KBM-7 (cell line): ENCODE data around the gene SFTPA2.
"Not testable (repeated sequence)": the region's sequence is repeated elsewhere in the genome, so short reads cannot be mapped to it uniquely, and the experiment has no call there.

Experiments
- DNase-seq: peaks from one replicate; pipeline ENCODE4 v3.0.0-alpha.2; 2015
- in situ Hi-C: fragments of 300-500 bp; cut with MboI; formaldehyde crosslinking; loops from 2 replicates; pipeline ENCODE4 v1.14.3; 2020; ENCODE audit warnings: low sequenced_read_pairs, low pct_unique_long_range_greater_than_20kb, mixed read lengths

The SFTPA2 gene

DNA sequence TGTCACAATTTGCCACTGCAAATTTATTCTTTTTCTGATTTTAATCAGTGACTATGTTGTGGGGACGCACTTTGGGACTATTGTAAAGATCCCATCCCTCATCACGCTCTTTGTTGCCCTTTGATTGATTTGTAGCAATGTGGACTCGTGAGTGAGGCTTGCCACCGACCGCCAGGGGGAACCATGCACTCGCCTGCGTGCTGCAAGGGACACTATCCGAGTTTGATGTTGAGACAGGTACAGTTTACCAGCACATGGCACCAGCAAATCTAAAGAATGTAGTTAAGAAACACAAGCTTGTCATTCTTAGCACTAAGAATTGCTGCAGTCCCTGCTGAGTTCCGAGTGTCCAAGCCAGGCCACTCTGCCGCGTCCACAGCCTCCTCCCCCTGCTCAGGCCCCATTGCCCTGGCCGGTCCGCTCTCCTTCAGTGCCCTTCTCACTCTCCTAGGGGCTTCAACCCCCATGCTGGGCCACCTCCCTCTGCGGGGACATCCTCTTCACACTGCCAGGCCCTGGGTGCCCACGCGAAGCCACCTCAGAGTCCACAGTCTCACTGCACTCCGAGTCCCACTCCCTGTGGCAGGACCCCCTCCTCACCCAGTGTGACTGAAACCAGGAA, 2.0 kb upstream of the SFTPA2 start:
- DNase-seq = peak; percentile 53
- in situ Hi-C loops = no loop called here

DNA sequence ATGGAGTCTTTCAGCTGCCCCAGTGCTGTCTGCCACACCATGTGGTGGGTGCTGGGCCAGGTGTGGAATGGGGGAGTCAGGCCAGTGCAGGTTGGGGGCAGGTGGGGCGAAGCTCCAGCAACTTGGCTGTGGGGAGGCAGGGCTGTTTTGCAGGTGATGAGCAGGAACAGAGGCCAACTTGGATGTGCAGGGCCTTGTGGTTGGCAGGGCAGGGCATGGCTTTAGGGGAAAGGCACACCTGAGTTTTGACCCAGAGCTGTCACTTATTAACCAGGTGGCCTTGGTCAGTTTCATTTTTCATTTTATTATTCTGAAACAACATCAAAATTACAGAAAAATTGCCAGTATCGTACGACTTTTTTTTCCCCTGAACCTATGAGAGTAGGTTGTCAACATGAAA, 1.1 kb upstream of the SFTPA2 start:
- no peak for DNase-seq
- in situ Hi-C loops = no loop called here

DNA sequence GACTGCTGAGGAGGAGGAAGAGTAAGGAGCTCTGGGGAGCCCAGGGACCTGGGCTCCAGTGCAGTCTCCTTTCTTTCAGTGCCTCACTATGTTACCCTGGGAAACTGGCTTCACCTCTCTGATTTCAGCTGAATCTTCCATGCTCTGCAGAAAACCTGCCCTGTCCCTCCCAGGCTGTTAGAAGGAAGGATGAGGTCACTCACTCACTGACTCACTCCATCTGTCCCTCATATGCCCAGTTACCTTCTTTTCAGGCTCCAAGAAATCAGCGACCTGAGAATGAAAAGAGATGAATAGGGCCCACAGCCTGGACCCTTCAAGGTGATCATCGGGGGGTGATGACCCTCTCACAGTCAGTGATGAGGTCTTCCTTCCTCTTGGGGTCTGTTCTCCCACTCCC, 481 bp downstream of the SFTPA2 start:
- in situ Hi-C loops = no loop called here

DNA sequence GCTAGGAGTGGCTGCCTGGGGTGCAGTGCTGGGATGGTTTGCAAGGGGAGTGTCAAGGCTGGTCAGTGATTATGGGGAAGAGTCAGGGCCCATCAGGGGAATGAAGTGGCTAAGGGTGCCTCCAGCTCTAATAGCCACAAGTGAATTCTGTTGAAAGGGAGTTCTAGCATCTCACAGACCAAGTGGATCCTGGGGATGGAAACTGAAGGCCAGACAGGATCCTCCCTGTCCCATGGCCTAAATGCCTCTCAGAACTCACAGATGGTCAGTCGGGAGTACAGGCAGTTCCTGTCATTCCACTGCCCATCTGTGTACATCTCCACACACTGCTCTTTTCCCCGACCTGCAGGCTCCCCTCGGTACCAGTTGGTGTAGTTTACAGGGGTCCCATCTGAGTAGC, 3.2 kb downstream of the SFTPA2 start:
- in situ Hi-C loops, DNase-seq: not testable (repeated sequence)

More for the DNA sequence above, 481 bp downstream of the SFTPA2 start:
- DNase-seq = no peak

DNA sequence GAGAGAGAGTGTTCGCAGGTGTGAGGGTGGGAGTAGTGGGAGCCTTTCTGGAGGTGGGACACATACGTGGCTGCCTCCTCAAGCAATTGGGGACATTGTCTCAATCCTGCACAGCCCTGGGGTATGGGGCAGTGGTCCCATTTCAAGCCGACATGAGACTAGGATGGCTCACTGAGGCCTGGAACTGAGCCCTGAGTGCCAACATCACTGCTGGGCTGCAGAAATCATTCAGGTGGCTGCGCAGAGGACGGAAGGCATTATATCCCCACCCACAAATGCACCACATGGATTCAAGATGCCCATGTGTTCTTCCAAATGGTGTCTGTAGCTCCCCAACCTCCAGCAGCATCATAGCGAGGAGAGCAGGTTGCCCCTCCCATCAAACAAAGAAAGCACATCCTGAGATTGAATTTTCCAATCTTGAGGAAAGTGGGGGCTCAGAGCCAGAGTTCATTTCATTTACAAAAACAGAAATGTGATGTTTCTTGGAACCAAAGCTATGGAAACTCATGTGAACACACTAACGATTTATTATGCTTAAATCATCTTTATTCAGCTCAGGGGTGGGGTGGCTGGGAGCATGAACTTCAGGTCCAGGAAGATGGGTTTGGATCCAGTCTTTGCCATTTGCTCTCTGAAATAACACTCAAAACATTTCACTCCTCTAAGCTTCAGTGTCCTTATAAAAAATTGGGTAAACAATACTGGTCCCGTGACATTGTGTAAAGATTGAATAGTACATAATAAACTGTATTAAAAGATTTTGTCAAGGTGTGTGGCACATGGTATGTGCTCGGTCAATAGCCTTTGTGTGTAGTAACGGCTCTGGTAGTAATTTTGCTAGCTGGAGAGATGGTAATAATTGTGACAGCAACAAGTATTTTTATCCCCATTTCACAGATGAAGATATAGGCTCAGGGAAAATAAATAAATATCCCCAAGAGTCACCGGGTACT, 4.6 kb downstream of the SFTPA2 start:
- no peak for DNase-seq
- in situ Hi-C loops = no loop called here

DNA sequence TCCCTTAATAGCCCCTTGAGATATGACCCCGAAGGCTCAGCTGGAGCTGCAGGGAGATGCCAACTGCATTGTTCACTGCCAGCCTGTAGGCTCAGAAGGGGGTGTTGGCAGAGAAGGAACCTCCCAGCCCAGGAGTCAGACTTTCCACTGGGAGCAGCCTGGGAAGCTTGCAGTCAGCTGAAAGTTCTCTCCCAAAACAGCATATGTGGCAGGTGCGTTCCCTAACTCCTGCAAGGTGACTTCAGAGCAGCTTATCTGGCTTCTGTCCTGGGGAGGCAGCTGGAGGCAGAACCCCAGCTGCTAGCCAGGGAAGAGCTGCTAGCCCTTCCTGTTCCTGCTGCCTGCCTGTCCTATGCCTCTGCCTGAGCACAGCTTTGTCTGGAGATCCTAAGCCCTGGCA, 8.1 kb downstream of the SFTPA2 start:
- DNase-seq = no peak
- in situ Hi-C loops = no loop called here

DNA sequence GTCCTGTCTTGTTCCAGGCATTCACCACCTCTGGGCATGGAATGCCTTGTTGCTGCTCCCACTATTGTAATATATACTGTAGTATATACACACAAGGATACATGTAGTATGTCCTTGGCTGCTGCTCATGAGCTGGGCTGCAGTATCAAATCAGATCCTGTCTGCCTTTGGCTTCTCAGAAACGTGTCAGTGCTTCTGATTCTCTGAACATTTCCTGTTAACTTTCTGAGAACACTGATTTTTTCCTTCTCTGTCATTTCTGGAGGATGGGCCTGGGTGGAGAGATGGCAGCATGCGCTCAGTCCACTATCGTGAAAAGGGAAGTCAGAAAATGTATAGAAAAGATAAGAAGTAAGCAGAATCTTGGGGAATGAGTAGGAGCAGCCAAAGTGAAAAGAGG, 12.2 kb downstream of the SFTPA2 start:
- DNase-seq = peak; percentile 45
- in situ Hi-C loops = no loop called here

DNA sequence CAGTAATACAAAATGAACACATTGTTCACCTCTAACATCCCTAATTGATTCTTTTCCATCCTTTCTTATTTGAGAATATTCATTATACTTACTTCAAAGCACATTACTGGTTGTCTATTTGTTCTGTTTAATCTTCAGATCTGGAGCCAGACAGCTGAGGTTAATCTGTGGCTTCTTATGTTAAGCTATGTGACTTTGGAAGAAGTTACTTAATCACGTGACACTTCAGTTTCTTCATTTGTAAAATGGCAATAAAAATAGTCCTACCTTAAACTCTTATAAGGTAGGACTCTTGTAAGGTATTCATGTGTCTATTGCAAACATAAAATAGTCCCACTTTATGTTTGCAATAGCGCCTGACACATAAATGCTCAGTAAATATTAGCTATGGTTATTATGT, 13.1 kb downstream of the SFTPA2 start:
- DNase-seq, in situ Hi-C loops: not testable (repeated sequence)

DNA sequence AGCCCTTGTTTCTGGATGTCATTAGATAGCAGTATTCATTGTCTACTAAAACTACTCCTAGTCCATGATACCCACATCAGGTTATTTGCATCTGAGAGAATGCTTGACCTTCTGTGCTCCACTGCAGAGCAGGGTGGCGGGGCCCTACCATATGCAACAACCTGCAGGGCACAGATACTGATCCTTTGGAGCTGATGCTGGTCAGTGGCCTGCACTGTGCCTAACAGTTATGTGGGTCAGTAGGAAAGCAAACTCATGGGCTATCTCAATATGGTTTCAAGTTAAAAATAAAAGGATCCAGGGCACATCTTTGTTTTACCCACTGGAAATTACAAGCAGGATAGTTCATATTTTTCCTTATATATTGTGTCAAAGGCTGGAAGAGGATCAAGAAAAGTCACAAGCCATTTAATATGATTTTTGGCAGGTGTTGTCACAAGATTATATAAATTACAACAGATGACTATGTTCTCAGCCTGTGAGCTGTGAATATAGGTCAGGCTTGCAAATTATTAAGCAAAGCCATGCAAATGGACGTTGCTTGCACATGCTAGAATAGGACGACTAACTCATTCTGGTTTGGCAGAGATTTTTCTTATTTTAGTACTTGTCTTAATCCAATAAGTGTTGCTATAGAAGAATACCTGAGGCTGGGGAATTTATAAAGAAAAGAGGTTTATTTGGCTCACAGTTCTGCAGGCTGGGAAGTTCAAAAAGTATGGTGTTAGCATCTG, 15.1 kb downstream of the SFTPA2 start:
- DNase-seq, in situ Hi-C loops: not testable (repeated sequence)

DNA sequence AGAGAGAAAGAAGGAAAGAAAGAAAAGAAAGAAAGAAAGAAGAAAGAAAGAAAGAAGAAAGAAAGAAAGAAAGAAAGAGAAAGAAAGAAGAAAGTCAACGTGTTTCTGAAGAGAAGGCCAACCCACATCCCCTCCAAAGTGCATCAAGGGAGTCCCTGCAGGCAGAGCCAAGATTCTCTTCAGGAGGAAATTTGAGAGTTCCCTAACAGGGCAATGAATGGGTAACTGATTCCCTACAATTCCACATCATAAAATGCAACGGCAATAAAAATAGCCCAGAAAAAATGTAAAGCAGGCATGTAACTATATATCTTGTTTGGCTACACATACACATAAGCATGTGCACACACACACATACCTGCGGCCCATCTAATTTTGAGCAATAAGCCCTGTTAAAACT, 15.8 kb downstream of the SFTPA2 start:
- in situ Hi-C loops, DNase-seq: not testable (repeated sequence)

DNA sequence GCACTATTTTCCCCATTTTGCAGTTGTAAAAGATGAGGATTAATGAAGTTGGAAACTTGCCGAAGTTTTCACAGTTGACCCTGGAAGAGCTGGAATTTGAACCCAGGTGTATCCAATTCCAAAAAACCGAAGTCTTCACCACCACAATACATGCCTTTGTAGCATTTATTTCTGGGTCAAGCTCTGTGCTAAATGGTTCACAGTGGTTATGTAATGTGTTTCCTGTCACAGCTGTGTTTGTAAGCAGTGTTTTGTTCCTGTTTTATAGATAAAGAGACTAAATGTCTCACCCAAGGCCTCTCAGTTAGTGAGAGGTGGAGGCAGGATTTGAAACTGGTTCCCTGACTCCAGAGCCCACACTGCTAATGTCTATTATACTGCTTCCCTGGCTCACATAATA, 17.6 kb downstream of the SFTPA2 start:
- in situ Hi-C loops = no loop called here
- no peak for DNase-seq

DNA sequence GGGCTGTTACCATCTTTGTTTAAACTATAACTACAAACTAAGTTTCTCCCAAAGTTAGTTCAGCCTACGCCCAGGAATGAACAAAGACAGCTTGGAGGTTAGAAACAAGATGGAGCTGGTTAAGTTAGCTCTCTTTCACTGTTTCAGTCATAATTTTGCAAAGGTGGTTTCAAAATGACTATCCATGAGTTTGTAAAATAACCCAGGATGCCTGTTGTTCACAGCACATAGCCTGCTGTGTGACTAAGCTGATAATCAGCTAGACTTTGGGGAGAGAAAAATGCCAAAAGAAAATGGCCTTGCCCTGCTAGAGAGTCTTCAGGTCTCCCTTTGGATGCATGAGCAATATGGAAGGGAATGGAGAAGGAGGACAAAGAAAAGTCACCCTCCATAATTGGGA, 19.3 kb downstream of the SFTPA2 start:
- DNase-seq, in situ Hi-C loops: not testable (repeated sequence)

DNA sequence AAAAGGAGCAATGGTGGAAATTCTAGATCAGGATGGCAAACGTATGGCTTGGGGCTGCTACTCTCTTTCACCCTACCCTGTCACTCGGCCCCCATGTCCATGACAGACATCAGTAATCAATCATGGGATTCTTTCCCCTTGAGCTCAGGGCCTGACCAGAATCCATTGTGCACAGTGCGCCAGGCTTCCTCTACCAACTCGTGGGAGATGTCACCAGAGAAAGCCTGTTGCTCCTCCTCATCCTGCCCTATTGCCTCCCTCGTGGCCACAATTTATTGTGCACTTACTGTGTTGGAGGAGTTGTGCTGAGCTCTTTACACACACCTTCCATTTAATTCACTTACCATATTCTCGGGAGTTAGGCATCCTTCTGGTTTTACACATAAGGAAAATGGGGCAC, 21.9 kb downstream of the SFTPA2 start:
- in situ Hi-C loops = loop anchor here (10.0 kb wide), 1 partner anchor 686 kb away; no protein-coding TSS in a partner anchor

DNA sequence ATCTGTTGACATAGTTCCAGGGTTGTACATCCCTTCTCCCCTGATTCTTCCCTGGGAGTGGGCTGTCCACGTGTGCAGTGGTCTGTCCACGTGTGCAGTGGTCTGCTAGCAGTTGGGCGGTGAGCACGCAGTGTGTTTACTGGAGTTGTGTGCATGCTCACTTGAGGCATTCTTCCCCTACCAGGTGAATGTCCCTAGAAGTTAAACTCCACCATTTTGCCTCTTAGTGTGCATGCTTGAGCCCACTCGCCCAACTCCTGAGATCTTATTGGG, 26.4 kb downstream of the SFTPA2 start:
- in situ Hi-C loops = loop anchor here (10.0 kb wide), 1 partner anchor 691 kb away; no protein-coding TSS in a partner anchor
- DNase-seq = not testable (repeated sequence)

More for the DNA sequence above, 21.9 kb downstream of the SFTPA2 start:
- DNase-seq = not testable (repeated sequence)

DNA sequence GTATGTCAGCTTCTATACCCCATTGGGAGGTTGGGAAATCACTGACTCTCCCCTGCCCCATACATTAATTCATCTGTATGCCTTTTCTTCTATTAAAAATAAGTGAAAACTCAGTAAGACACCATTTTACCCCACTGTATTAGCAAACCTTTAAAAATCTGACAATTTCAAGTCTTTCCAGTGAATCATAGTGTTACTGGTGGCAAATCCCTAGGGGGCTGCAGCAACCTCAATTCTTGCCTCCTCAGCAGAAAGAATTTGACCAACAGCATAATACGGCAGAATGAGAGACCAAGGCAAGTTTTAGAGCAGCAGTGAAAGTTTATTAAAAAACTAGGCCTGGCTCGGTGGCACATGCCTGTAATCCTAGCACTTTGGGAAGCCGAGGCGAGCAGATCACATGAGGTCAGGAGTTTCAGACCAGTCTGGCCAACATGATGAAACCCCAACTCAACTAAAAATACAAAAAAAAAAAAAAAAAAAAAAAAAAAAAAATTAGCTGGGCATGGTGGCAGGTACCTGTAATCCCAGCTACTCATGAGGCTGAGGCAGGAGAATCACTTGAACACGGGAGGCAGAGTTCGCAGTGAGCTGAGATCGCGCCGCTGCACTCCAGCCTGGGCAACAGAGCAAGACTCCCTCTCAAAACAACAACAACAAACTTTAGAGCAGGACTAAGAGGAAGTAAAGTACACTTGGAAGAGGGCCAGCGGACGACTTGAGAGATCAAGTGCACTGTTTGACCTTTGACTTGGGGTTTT, 26.9 kb downstream of the SFTPA2 start:
- not testable (repeated sequence) for DNase-seq
- in situ Hi-C loops = loop anchor here (10.0 kb wide), 1 partner anchor 691 kb away; no protein-coding TSS in a partner anchor

DNA sequence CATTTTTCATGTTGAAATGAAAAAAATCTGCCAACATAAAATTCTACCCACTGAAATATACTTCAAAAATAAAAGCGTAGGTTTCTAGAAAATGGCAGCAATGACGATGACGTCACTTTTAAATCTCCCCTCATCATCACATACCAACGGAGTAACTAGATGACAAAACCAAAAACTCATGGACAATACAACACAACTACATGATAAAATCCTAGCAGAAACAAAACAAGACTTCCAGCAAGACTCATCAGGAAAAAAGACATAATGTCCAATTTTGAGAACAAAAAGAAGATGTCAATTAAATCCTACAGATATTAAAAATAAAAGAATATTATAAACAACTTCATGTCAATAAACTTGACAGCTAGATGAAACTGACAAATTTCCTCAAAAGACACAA, 31.9 kb downstream of the SFTPA2 start:
- in situ Hi-C loops, DNase-seq: not testable (repeated sequence)

DNA sequence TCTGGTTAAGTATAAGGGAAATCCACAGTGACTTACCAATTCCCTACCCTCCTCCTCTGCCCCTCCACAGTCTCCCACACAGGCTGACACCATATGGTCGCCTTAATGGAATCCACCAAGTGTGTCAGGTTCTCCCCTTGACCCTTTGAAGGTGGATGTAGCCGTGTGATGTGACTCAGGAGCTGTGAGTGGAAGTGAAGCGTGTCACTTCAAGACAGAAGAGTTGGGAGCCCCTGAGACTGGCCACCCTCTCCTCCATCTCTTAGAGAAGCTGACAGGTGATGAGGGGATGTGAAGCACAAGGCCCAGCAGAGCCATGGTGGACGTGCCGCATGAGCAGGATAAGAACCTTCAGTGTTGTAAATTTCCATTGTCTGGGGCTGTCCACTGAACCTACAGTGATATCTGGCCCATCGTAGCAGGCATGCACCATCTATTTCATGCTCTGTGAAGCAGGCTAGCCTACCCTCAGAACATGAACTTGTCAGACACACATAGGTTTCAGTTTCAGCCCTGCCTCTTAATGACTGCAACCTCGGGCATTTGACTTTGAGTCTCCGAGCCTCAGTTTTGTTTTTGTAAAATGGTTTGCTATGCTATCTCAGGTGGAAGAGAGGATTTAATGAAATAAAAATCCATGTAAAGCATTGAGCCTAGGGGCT, 35.0 kb downstream of the SFTPA2 start:
- in situ Hi-C loops, DNase-seq: not testable (repeated sequence)

DNA sequence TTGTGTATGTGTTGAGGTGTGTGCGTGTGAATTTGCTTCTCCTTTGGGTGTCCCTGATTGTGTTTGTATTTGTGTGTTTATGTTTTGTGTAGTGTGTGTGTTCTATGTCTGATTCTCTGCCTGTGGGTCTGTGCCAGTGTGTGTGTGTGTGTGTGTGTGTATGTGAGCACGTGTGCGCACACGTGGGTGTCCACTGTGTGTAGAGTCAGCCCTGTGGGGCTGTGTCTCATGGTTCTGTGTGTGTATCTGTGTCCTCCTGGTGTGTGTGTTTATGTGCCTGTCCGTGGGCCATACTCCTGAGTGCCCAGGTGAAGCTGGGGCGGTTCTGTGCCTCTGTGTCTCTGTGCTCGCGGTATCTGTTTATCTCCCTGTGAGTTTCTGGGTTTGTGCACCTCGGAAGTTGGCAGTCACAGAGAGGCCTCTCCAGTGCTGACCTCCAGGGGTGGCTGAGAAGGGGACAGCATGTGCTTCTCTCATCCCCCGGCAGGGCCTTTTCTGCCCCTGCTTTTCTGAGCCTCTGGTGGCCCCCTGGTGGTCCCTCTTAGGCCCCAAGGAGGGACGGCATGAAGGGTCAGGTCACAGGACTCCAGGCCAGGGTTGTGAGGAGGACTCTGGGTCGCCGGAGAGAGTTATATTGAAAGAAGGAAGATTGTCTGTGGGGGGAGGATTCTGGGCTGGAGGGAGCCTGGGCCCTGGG, 36.9 kb downstream of the SFTPA2 start:
- DNase-seq, in situ Hi-C loops: not testable (repeated sequence)
